Ectodermal cell (in vitro differentiated cells): ENCODE results near the gene CARD14.
A peak's percentile ranks its signal among the peaks of the same experiment; 100 is the strongest.

Source experiments
- H3K27ac ChIP-seq: 2 replicates; pipeline ENCODE4 v1.7.0; 2013; ENCODE audit warnings: mild to moderate bottlenecking, low read depth, low read length; ENCODE audit not compliant: insufficient read depth, poor library complexity, severe bottlenecking
- H3K27me3 ChIP-seq: 2 replicates; pipeline ENCODE4 v1.7.0; 2013; ENCODE audit warnings: mild to moderate bottlenecking, low read length; ENCODE audit not compliant: insufficient read depth, control insufficient read depth, poor library complexity, severe bottlenecking
- H3K36me3 ChIP-seq: one replicate; pipeline ENCODE4 v1.7.0; 2013; ENCODE audit warnings: low read length; ENCODE audit not compliant: control insufficient read depth, insufficient read depth
- H3K4me1 ChIP-seq: one replicate; pipeline ENCODE4 v1.7.0; 2013; ENCODE audit warnings: low read length; ENCODE audit not compliant: control insufficient read depth, insufficient read depth
- H3K4me3 ChIP-seq: 2 replicates; pipeline ENCODE4 v1.7.0; 2013; ENCODE audit warnings: low read depth, low read length, control low read depth; ENCODE audit not compliant: insufficient read depth
- H3K9me3 ChIP-seq: 2 replicates; pipeline ENCODE4 v1.7.0; 2013; ENCODE audit warnings: mild to moderate bottlenecking, low read length, moderate library complexity; ENCODE audit not compliant: control insufficient read depth
- WGBS, 2 experiments: methylation state at CpG; one replicate each; pipeline ENCODE4 v1.1.7; 2013; ENCODE audit warnings: missing lambda C conversion rate in 2 of 2; 5-methylcytosine and 5-hydroxymethylcytosine counted together

The CARD14 gene

DNA sequence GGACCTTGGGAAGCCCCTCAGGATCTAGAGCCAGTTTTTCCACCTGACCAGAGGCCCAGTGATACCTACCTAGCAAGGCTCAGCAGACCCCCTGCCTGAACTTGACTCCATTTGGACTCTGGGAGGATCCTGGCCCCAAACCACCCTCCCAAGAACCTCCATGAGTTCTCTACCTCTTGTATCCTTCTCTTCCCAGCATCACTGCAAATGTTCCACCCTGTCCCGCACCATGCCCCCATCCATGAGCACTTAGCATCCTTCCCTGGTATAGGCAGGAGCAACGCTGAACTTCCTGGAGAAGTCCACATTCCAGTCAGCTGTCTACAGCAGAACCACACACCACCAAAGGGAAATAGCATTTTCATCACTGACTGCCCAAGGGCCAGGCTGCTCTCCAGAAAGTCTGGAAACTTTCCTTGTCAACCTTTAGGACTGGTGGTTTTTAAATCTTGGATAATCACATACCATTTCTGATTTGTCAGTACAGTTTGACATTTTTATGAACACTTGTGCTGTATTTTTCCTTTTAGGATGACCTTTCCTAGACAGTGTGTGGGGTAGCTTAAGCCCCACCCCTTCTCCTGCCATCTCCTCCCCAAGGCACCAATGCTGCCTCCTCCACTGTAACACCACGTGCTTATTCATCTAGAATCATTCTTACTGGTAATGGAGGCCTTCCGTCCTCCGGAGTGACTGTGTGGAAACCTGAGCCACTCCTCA lies 36.8 kb upstream of the CARD14 start:
- H3K27me3 ChIP-seq, result no peaks in the 10 kb centered on the region
- H3K4me3 ChIP-seq, result no peak overlapping the region
- H3K36me3 ChIP-seq, result peaks cover 39% of the 10 kb centered on the region
- 93 to 95% methylated on average over 5 of the region's 5 CpGs for WGBS, 2 experiments
- no peak overlapping the region for H3K27ac ChIP-seq
- H3K9me3 ChIP-seq, result no peaks in the 10 kb centered on the region
- no peaks in the 10 kb centered on the region for H3K4me1 ChIP-seq

DNA sequence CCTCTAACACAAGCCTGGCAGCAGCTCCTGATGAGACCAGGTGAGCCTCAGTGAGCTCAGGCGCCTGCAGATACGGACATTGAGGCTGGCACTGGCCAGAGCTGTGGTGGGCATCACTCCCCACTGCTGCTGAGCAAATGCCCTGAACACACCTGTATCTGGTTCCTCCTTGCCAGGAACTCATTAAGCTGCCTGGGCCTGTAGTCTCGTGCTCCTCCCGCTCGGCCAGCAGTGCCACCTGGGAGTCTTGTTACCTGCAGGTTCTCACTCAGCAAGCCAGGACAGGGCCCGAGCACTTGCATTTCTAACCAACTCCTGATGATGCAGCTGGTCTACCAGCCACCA lies 36.2 kb upstream of the CARD14 start:
- WGBS, 2 experiments, result 95 to 96% methylated on average over 6 of the region's 6 CpGs
- H3K4me3 ChIP-seq, result no peak overlapping the region
- H3K27me3 ChIP-seq, result no peaks in the 10 kb centered on the region
- H3K36me3 ChIP-seq, result peaks cover 44% of the 10 kb centered on the region
- no peak overlapping the region for H3K27ac ChIP-seq
- no peaks in the 10 kb centered on the region for H3K4me1 ChIP-seq
- H3K9me3 ChIP-seq, result no peaks in the 10 kb centered on the region

DNA sequence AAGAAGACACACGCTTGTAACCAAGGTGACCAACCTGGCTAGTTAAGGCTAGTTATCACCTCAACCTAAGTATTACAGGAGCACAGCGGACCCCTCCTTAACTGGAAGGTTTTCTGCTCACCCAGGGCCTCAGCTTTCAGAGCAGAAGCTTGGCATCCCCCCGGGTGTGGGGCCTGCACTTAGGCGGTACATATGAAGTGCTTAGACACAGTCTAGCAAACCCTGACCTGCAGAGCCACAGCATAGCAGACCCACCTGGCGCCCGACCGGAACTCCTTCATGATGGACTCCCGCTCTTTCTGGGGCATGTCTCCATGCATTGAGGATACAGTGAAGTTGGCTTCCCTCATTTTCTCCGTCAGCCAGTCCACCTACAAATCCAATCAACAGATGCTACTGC lies 32.7 kb upstream of the CARD14 start:
- WGBS, 2 experiments, result 95% methylated on average over 9 of the region's 9 CpGs
- Histone ChIP-seq H3K36me3 (peaks cover 78% of the 10 kb centered on the region), H3K27me3 (no peaks in the 10 kb centered on the region), H3K9me3 (no peaks in the 10 kb centered on the region), H3K4me3 (no peak overlapping the region), H3K4me1 (no peaks in the 10 kb centered on the region), H3K27ac (no peak overlapping the region)

DNA sequence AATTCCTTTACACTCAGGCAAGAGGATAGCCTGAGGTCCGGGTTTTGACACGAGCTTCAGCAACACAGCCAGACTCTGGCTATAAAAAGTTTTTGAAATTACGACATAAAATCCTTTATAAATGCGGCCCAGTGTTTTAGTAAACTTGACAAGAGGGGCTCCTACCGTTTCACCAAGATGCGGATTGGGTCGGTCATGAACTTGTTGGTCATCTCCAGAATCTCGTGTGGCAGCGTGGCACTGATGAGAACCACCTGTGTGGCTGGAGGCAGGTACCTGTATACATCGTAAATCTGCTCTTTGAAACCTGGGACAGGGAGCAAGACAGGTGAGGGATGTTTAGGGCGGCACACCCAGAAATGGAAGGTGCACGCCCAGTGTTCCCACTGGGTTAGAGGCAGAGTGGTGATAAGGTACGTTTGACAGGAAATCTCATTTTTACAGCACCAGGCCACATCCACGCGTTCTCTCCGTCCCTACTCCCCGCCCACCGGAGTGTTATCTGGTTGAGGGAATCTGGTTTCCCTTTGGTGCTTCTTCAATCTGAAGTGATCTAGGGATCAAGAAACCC lies 30.9 kb upstream of the CARD14 start:
- no peaks in the 10 kb centered on the region for H3K27me3 ChIP-seq
- no peak overlapping the region for H3K27ac ChIP-seq
- WGBS, 2 experiments, result 95 to 96% methylated on average over 18 of the region's 18 CpGs
- H3K9me3 ChIP-seq, result no peaks in the 10 kb centered on the region
- no peaks in the 10 kb centered on the region for H3K4me1 ChIP-seq
- peaks cover 78% of the 10 kb centered on the region for H3K36me3 ChIP-seq
- no peak overlapping the region for H3K4me3 ChIP-seq

DNA sequence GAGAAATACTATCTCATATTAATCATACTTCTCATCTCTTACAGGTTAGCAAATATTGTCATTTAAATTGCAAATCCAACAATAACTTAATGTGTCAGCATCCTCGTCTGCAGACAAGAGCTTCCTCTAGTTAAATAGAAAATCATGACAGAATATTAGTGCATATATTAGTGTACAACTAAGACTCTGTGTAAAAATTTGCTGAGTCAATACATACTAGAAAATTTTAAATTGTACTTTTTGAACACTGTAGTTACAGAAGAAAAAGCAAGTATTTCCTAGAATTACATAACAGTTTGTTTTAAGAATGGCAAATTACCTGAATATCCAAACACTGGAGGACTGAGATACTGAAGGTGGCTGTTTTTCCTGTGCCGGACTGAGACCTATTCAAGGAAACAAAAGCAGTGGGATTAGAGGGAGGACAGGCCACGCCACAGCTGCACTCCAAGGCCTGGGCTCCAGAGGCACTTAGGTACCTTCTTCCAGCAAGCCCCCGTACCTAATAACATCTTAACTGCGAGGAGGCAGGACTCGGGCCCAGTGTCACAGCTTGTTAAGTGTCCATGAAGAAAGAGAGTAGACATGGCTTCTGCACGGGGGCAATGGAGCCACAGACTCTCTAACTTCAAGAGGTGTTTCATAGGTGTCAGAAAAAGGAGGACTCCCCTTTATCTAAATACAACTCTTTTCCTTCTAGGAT lies 28.2 kb upstream of the CARD14 start:
- Histone ChIP-seq H3K36me3 (peaks cover 58% of the 10 kb centered on the region), H3K4me1 (peaks cover 6% of the 10 kb centered on the region), H3K27ac (no peak overlapping the region), H3K9me3 (no peaks in the 10 kb centered on the region), H3K4me3 (no peak overlapping the region), H3K27me3 (no peaks in the 10 kb centered on the region)
- 91 to 92% methylated on average over 6 to 7 of the region's 7 CpGs for WGBS, 2 experiments

DNA sequence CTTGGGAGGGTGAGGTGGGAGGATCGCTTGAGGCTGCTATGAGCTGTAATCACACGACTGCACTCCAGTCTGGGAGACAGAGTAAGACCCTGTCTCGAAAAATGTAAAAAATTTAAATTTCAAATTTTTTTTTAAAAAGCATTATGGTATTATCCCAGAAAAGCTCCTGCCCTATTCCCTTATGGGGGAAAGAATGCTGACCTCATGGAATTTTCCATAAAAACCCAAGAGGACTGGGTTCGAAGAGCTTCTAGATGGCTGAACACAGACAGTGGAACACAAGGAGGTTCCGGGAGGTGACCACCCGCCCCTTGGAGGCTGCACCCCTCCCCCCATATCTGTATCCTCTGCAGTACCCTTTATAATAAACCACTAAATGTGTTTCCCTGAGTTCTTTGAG lies 26.9 kb upstream of the CARD14 start:
- no peaks in the 10 kb centered on the region for H3K27me3 ChIP-seq
- H3K27ac ChIP-seq, result no peak overlapping the region
- no peak overlapping the region for H3K4me3 ChIP-seq
- no peaks in the 10 kb centered on the region for H3K9me3 ChIP-seq
- peaks cover 7% of the 10 kb centered on the region for H3K4me1 ChIP-seq
- 94 to 95% methylated on average over 6 of the region's 6 CpGs for WGBS, 2 experiments
- peaks cover 47% of the 10 kb centered on the region for H3K36me3 ChIP-seq

DNA sequence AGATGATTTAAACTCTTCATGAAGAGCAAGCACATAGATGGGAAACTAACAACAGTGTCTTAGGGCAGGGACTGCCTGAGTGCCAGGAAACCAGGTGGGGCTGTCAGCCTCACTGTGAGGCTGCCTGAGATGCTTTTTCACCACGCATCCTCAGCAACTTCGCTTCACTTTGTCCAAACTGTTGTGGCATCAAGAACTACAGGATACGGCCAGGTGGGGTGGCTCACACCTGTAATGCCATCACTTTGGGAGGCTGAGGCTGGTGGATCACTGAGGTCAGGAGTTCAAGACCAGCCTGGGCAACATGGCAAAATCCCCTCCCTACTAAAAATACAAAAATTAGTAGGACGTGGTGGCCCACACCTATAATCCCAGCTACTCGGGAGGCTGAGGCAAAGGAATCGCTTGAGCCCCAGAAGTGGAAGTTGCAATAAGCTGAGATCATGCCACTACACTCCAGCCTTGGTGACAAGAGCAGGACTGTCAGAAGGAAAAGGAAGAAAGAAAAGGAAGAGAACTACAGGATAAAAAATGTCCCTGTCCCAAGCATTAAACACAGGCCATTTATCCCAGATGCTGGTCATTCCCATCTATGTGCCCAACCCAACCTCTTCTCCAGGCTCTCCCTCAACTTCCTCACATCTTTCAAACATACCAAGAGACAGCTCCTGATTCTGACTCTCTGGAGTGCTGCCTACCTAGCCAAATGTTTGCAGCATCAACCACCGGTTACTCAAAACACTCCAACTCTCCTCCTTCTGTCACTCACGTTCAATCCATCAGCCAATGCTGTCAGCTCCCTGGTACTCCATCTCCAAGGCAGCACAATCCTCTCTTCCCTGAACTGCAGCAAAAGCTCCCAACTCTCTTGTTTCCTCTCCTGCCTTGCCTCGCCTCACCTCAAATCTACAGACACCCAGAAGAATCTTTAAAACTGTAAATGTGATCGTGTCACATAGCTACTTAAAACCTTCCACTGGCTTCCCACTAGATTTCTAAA lies 24.5 kb upstream of the CARD14 start:
- H3K27ac ChIP-seq, result no peak overlapping the region
- H3K4me3 ChIP-seq, result peak overlapping the region; percentile 96
- no peaks in the 10 kb centered on the region for H3K9me3 ChIP-seq
- peaks cover 12% of the 10 kb centered on the region for H3K4me1 ChIP-seq
- H3K36me3 ChIP-seq, result peaks cover 23% of the 10 kb centered on the region
- no peaks in the 10 kb centered on the region for H3K27me3 ChIP-seq
- 66 to 70% methylated on average over 10 of the region's 10 CpGs for WGBS, 2 experiments

DNA sequence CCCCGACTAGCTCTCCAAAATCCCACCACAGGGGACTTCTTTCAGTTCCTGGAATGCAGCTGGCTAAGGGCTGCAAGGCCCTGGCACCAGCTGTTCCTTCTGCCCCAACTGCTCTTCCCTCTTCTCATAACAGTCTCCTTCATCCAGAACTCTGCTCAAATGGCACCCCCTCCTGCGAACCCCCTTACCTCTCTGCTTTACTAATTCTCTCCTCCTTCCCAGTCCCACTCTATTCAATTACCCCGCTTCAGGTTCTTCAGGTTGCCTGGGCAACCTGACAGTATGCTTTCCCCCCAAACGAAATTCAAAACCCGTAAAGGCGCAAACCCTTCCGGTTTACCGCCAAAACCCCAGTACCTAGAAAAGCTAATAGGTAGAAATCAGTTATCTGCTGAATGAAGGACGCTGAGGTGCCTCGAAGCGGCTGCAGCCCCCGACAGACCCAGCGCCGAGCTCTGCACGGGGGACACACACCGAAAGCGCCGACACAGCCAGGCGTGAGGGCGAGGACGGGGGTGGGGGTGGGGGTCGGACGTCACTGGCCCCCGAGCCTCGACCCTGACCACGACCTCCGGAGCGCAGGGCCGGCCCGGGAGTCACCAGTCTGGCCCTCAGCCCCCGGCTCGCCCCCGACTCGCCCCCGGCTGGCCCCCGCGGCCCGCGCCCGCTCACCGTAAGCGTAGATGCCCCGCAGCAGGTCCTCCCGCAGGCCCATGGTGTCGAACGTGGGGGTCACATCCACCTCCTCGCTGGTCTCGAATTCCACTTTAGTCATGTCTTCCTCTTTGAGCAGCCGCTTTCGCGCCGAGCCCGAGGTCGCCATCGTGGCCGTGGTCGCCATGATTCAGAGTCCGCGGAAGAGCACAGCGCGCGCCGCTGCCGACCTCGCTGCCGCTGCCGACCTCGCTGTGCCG lies 23.5 kb upstream of the CARD14 start:
- H3K27me3 ChIP-seq, result no peaks in the 10 kb centered on the region
- 0% methylated on average over 69 of the region's 69 CpGs for WGBS, 2 experiments
- H3K9me3 ChIP-seq, result no peaks in the 10 kb centered on the region
- H3K27ac ChIP-seq, result peak overlapping the region; percentile 79
- H3K4me3 ChIP-seq, result peak overlapping the region; percentile 96
- peaks cover 14% of the 10 kb centered on the region for H3K36me3 ChIP-seq
- peaks cover 12% of the 10 kb centered on the region for H3K4me1 ChIP-seq

DNA sequence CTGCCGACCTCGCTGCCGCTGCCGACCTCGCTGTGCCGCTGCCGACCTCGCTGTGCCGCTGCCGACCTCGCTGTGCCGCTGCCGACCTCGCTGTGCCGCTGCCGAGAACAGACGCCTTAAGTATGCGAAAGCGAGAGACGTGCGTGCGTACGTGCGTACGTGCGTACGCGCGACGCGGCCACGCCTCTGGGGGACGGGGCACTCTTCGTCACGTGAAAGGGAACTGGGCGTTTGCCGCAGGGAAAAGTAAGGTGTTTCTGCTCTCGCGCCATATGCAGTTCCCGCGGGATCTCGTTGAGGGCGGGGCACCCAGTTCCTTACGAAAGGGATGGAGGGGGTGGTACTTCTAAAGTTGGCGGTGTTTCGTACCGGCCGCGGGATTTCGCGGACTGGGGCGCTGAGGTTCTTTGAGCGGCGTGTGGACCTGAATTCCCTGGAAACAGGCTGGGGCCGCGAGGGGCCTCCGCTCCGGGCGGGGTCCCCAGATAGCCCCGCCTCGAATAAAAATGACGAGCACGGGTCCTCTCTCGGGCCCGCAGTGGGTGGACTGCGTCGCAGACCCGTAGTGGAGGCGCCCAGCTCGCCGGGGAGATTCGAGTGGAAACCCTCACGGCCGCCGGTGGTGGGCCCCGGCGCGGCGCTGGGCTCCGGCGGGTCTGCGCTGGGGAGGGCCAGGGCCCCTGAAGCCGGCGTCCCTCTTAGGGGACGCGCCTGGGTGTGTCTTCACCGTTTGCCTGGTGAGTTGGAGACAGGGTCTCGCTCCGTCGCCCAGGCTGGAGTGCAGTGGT lies 22.6 kb upstream of the CARD14 start, which contains the start of gene EIF4A3:
Gene EIF4A3, minus strand, starts transcription at position 94 of the 788 bp plus-strand sequence. CDS start 167 bp downstream, outside the sequence.
- 0% methylated on average over 90 of the region's 90 CpGs for WGBS, 2 experiments
- Histone ChIP-seq H3K36me3 (peaks cover 6% of the 10 kb centered on the region), H3K9me3 (no peaks in the 10 kb centered on the region), H3K27ac (peak within 1 kb of the TSS; percentile 79), H3K4me3 (peak within 1 kb of the TSS; percentile 96), H3K4me1 (peaks cover 12% of the 10 kb centered on the region), H3K27me3 (no peaks in the 10 kb centered on the region)
